ENCODE results near the gene WDR7.
A peak's percentile ranks its signal among the peaks of the same experiment; 100 is the strongest.

The WDR7 gene

GRCh38 chr18:56873441-56874140 is 222.4 kb downstream of the WDR7 start:
- no peaks in the 10 kb centered on the region for H4K20me1 ChIP-seq (ENCODE audit: insufficient read depth, low read length)
- peak; percentile 11 for DNase-seq
- no peaks in the 10 kb centered on the region for H3K4me1 ChIP-seq (ENCODE audit: low read length)
- no peaks in the 10 kb centered on the region for H3K36me3 ChIP-seq (replicated peaks; ENCODE audit: insufficient read depth, low read length)
- no peaks in the 10 kb centered on the region for H3K9me2 ChIP-seq (replicated peaks; ENCODE audit: insufficient read depth, low read length)
- H3K4me2 ChIP-seq (ENCODE audit: low read depth, low read length): no peak overlapping the region
- H3F3A ChIP-seq (ENCODE audit: insufficient read depth, low read length): no peaks in the 10 kb centered on the region
- H3K79me2 ChIP-seq (ENCODE audit: low read length): no peaks in the 10 kb centered on the region
- no peak overlapping the region for H3K27ac ChIP-seq (ENCODE audit: low read length)
- no peak for TF ChIP-seq CTCF (IDR thresholded peaks at IDR 0.05; ENCODE audit: low read length)
- no peak for TF ChIP-seq EZH2phosphoT487 (IDR thresholded peaks at IDR 0.05; ENCODE audit: low read length)
- TF ChIP-seq EZH2 (optimal IDR thresholded peaks at IDR 0.05; ENCODE audit: low read depth, low read length): no peak
- no peaks in the 10 kb centered on the region for H3K9me3 ChIP-seq (replicated peaks; ENCODE audit: insufficient read depth, low read length)
- H3K9ac ChIP-seq (ENCODE audit: low read length): no peak overlapping the region
- H3K27me3 ChIP-seq (replicated peaks; ENCODE audit: insufficient read depth, low read length): no peaks in the 10 kb centered on the region
- H2AFZ ChIP-seq (ENCODE audit: low read length): no peak overlapping the region
- no peak overlapping the region for H3K4me3 ChIP-seq (ENCODE audit: low read length)

GRCh38 chr18:56878711-56879110 is 227.6 kb downstream of the WDR7 start:
- Histone ChIP-seq H3K9me2 (replicated peaks; ENCODE audit: insufficient read depth, low read length) (no peaks in the 10 kb centered on the region), H3K4me3 (ENCODE audit: low read length) (no peak overlapping the region), H3K4me1 (ENCODE audit: low read length) (no peaks in the 10 kb centered on the region), H2AFZ (ENCODE audit: low read length) (no peak overlapping the region), H4K20me1 (ENCODE audit: insufficient read depth, low read length) (no peaks in the 10 kb centered on the region), H3K27ac (ENCODE audit: low read length) (no peak overlapping the region), H3K4me2 (ENCODE audit: low read depth, low read length) (no peak overlapping the region), H3K9me3 (replicated peaks; ENCODE audit: insufficient read depth, low read length) (no peaks in the 10 kb centered on the region), H3K27me3 (replicated peaks; ENCODE audit: insufficient read depth, low read length) (no peaks in the 10 kb centered on the region), H3F3A (ENCODE audit: insufficient read depth, low read length) (no peaks in the 10 kb centered on the region), H3K79me2 (ENCODE audit: low read length) (no peaks in the 10 kb centered on the region), H3K9ac (ENCODE audit: low read length) (no peak overlapping the region), H3K36me3 (replicated peaks; ENCODE audit: insufficient read depth, low read length) (no peaks in the 10 kb centered on the region)
- no peak for TF ChIP-seq EZH2phosphoT487 (IDR thresholded peaks at IDR 0.05; ENCODE audit: low read length)
- no peak for TF ChIP-seq EZH2 (optimal IDR thresholded peaks at IDR 0.05; ENCODE audit: low read depth, low read length)
- no peak for TF ChIP-seq CTCF (IDR thresholded peaks at IDR 0.05; ENCODE audit: low read length)
- DNase-seq: no peak

GRCh38 chr18:56884511-56884910 is 233.4 kb downstream of the WDR7 start:
- Histone ChIP-seq H3K36me3 (replicated peaks; ENCODE audit: insufficient read depth, low read length) (no peaks in the 10 kb centered on the region), H3K79me2 (ENCODE audit: low read length) (no peaks in the 10 kb centered on the region), H3K27ac (ENCODE audit: low read length) (no peak overlapping the region), H3K9me3 (replicated peaks; ENCODE audit: insufficient read depth, low read length) (no peaks in the 10 kb centered on the region), H3K9ac (ENCODE audit: low read length) (no peak overlapping the region), H3K9me2 (replicated peaks; ENCODE audit: insufficient read depth, low read length) (no peaks in the 10 kb centered on the region), H2AFZ (ENCODE audit: low read length) (no peak overlapping the region), H3K27me3 (replicated peaks; ENCODE audit: insufficient read depth, low read length) (no peaks in the 10 kb centered on the region), H4K20me1 (ENCODE audit: insufficient read depth, low read length) (no peaks in the 10 kb centered on the region), H3K4me1 (ENCODE audit: low read length) (no peaks in the 10 kb centered on the region), H3K4me2 (ENCODE audit: low read depth, low read length) (no peak overlapping the region), H3K4me3 (ENCODE audit: low read length) (no peak overlapping the region), H3F3A (ENCODE audit: insufficient read depth, low read length) (no peaks in the 10 kb centered on the region)
- no peak for DNase-seq
- TF ChIP-seq EZH2 (optimal IDR thresholded peaks at IDR 0.05; ENCODE audit: low read depth, low read length) (no peak), CTCF (IDR thresholded peaks at IDR 0.05; ENCODE audit: low read length) (no peak), EZH2phosphoT487 (IDR thresholded peaks at IDR 0.05; ENCODE audit: low read length) (no peak)
